Lung (tissue), 12 donors: ENCODE measurements around the gene PBRM1. TPM values are rescaled to one million over a fixed set of nuclear protein-coding genes. Genes with fewer than 3 reads are reported as not detected.
"Not testable (repeated sequence)": the region's sequence is repeated elsewhere in the genome, so short reads cannot be mapped to it uniquely, and the experiment has no call there.

Experiments used
- ATAC-seq: fragments of 200-7000 bp; cut with Tn5 transposase; one replicate; pipeline ENCODE4 v1.9.1; 2020; ENCODE audit warnings: moderate number of reproducible peaks; ENCODE audit not compliant: insufficient read depth, low FRiP score
- DNase-seq, 3 donors: peaks; one replicate each; pipeline ENCODE4 v3.0.0-alpha.2; 2013 to 2017
- H3K27ac ChIP-seq, 2 donors: one replicate each; pipeline ENCODE4 v1.5.1; 2013; ENCODE audit warnings: mild to moderate bottlenecking in 2 of 2, moderate library complexity in 2 of 2, control low read depth in 1 of 2, inconsistent platforms in 1 of 2, low read depth in 1 of 2, low read length in 1 of 2
- H3K27me3 ChIP-seq, 3 donors: one replicate each; pipeline ENCODE4 v1.5.1; 2013; ENCODE audit warnings: low read length in 2 of 3; ENCODE audit not compliant: control insufficient read depth in 3 of 3, insufficient read depth in 3 of 3
- H3K36me3 ChIP-seq, 4 donors: one replicate each; pipeline ENCODE4 v1.5.1; 2013; ENCODE audit warnings: low read length in 4 of 4, mild to moderate bottlenecking in 1 of 4, moderate library complexity in 1 of 4; ENCODE audit not compliant: control insufficient read depth in 4 of 4, insufficient read depth in 4 of 4
- H3K4me1 ChIP-seq, 5 donors: one replicate each; pipeline ENCODE4 v1.5.1; 2013; ENCODE audit warnings: low read length in 5 of 5, mild to moderate bottlenecking in 2 of 5, moderate library complexity in 1 of 5; ENCODE audit not compliant: control insufficient read depth in 5 of 5, insufficient read depth in 5 of 5
- H3K4me3 ChIP-seq: one replicate; pipeline ENCODE4 v1.5.1; 2013; ENCODE audit warnings: mild to moderate bottlenecking, control low read depth, moderate library complexity
- H3K9ac ChIP-seq, 2 donors: one replicate each; pipeline ENCODE4 v1.5.1; 2013; ENCODE audit warnings: low read length in 2 of 2, control low read depth in 1 of 2; ENCODE audit not compliant: insufficient read depth in 1 of 2
- H3K9me3 ChIP-seq, 4 donors: one replicate each; pipeline ENCODE4 v1.5.1; 2013; ENCODE audit warnings: low read length in 3 of 4, mild to moderate bottlenecking in 1 of 4, moderate library complexity in 1 of 4; ENCODE audit not compliant: control insufficient read depth in 4 of 4, insufficient read depth in 3 of 4
- CTCF ChIP-seq: IDR thresholded peaks from 2 replicates; pipeline ENCODE4 v1.5.1; 2012; ENCODE audit warnings: mild to moderate bottlenecking; ENCODE audit errors: control extremely low read depth, extremely low read depth
- WGBS, 2 donors: extraction: QIAGEN DNeasy Blood & Tissue Kit; methylation state at CpG; one replicate each; pipeline ENCODE4 v1.1.7; 2013; 5-methylcytosine and 5-hydroxymethylcytosine counted together
- polyA plus RNA-seq, 2 donors: library from polyadenylated mRNA; stranded (reverse); fragments of 200-250 nt; gene quantifications; one replicate each; pipeline ENCODE4 v1.2.1, GENCODE V29; 2013
- total RNA-seq, 2 donors: library from RNA; depleted of rRNA in 1 of 2; stranded (reverse); fragments of >200 nt in 1 of 2; gene quantifications; one replicate each; pipeline ENCODE4 v1.2.1, GENCODE V29; 2014 to 2021
- donor health status: control.
- donor health status: control.
- donor health status: Bipolar disorder and iron deficiency.
- donor health status: healthy.
- donor health status: DM: yes; HTN: yes; CAD: no.

PBRM1 gene
- total and polyA plus RNA-seq, 4 donors = 9.8 to 92.8 (median 40.7) TPM

DNA sequence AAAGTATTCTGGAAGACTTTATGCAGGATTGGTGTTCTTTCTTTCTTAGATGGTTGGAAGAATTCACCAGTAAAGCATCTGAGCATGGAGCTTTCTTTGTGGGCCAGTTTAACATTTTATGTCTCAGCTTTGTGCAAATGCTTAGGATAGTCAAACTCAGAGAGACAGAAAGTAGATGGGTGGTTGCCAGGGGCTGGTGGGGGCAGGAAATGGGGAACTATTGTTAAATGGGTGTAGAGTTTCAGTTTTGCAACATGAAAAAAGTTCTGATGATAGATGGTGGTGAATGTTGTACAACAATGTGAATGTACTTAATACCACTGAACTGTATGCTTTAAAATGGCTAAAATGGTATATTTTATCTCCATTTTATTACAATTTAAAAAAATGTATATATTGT is 45.0 kb upstream of the PBRM1 start:
- peaks cover 0 to 4% (median under 1%) of the 10 kb centered on the region in 4 donors for H3K9me3 ChIP-seq
- H3K27me3 ChIP-seq = no peaks in the 10 kb centered on the region
- no peak overlapping the region for H3K9ac ChIP-seq
- H3K27ac ChIP-seq = no peak overlapping the region
- DNase-seq (peak in 1 of 3 donors; percentile 7), ATAC-seq (no peak)
- H3K4me3 ChIP-seq = no peak overlapping the region
- TF ChIP-seq CTCF = no peak
- peaks cover 20 to 29% (median 20%) of the 10 kb centered on the region in 4 donors for H3K36me3 ChIP-seq
- no peaks in the 10 kb centered on the region for H3K4me1 ChIP-seq

GRCh38 chr3:52728753-52729152 is 43.0 kb upstream of the PBRM1 start:
- H3K27ac ChIP-seq, H3K4me3 ChIP-seq, H3K4me1 ChIP-seq, H3K27me3 ChIP-seq, H3K9ac ChIP-seq, ATAC-seq, DNase-seq, H3K9me3 ChIP-seq: not testable (repeated sequence)
- peaks cover 16 to 27% (median 19%) of the 10 kb centered on the region in 4 donors for H3K36me3 ChIP-seq
- 53 to 87% methylated on average over 3 of the region's 3 CpGs for WGBS, 2 donors

DNA sequence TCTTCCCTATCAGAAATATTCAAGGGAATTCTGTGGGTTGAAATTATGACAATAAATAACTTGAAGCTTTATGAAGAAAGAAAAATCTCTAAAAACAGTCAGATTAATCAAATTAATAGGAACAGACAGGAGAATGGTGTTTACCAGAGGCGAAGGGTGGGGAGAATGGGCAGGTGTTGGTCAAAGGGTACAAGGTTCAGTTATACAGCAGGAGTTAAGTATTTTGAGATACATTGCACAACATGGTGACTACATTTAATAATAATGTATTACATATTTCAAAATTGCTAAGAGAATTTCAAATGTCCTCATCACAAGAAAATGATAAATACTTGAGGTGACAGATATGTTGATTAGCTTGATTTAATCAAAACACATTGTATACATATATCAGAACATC is 38.8 kb upstream of the PBRM1 start:
- TF ChIP-seq CTCF = no peak
- no peak overlapping the region for H3K4me3 ChIP-seq
- H3K9ac ChIP-seq = no peak overlapping the region
- peaks cover 0 to 9% (median 7%) of the 10 kb centered on the region in 4 donors for H3K36me3 ChIP-seq
- no peak for DNase-seq
- H3K4me1 ChIP-seq = no peaks in the 10 kb centered on the region
- ATAC-seq = no peak
- no peaks in the 10 kb centered on the region for H3K27me3 ChIP-seq
- WGBS, 2 donors = 97 to 98% methylated on average over 1 of the region's 1 CpG
- H3K9me3 ChIP-seq = peaks cover 0 to 4% (median under 1%) of the 10 kb centered on the region in 4 donors
- no peak overlapping the region for H3K27ac ChIP-seq

DNA sequence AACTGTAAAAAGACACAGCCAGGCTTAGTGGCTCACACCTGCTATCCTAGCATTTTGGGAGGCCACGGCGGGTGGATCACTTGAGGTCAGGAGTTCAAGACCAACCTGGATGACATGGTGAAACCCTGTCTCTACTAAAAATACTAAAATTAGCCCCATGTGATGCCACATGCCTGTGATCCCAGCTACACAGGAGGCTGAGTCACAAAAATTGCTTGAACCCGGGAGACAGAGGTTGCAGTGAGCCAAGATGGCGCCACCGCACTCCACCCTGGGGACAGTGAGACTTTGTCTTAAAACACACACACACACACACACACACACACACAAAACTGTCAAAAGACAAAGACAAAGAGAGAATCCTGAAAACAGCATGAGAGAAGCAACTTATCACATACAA is 38.2 kb upstream of the PBRM1 start:
- H3K4me1 ChIP-seq = no peaks in the 10 kb centered on the region
- no peak for TF ChIP-seq CTCF
- H3K4me3 ChIP-seq = no peak overlapping the region
- ATAC-seq (no peak), DNase-seq (no peak)
- 97 to 98% methylated on average over 5 of the region's 5 CpGs for WGBS, 2 donors
- no peak overlapping the region for H3K27ac ChIP-seq
- peaks cover 3 to 12% (median 8%) of the 10 kb centered on the region in 4 donors for H3K36me3 ChIP-seq
- H3K9me3 ChIP-seq = peaks cover 0 to 3% (median under 1%) of the 10 kb centered on the region in 4 donors
- H3K27me3 ChIP-seq = no peaks in the 10 kb centered on the region
- H3K9ac ChIP-seq = no peak overlapping the region
